ENCODE data around the gene GAS2.

DNA sequence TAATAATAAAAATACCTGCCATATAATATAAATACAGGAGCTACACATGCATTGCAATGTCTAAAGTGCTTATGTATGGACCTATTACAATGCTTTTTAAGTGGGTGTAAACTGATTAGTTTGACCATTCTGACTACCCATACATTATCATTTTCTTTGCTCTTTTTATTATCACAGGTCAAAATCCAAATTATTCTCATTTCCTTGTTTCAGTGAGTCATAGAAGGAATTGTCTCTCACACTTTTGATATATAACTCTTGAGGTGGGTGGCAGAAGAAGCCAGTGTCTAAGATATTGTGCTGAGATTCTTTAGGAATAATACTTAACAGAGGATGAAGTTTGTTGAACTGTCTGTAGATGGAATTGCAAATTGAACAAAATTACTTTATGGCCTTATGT lies 35.6 kb downstream of the GAS2 start:
- no peak for TF ChIP-seq POLR2A (IDR thresholded peaks at IDR 0.05)
- TF ChIP-seq, protein P1, sequence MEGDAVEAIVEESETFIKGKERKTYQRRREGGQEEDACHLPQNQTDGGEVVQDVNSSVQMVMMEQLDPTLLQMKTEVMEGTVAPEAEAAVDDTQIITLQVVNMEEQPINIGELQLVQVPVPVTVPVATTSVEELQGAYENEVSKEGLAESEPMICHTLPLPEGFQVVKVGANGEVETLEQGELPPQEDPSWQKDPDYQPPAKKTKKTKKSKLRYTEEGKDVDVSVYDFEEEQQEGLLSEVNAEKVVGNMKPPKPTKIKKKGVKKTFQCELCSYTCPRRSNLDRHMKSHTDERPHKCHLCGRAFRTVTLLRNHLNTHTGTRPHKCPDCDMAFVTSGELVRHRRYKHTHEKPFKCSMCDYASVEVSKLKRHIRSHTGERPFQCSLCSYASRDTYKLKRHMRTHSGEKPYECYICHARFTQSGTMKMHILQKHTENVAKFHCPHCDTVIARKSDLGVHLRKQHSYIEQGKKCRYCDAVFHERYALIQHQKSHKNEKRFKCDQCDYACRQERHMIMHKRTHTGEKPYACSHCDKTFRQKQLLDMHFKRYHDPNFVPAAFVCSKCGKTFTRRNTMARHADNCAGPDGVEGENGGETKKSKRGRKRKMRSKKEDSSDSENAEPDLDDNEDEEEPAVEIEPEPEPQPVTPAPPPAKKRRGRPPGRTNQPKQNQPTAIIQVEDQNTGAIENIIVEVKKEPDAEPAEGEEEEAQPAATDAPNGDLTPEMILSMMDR (IDR thresholded peaks at IDR 0.05) = no peak

Measured in testis (tissue), 2 donors.